ENCODE data around the gene RXRG.

DNA sequence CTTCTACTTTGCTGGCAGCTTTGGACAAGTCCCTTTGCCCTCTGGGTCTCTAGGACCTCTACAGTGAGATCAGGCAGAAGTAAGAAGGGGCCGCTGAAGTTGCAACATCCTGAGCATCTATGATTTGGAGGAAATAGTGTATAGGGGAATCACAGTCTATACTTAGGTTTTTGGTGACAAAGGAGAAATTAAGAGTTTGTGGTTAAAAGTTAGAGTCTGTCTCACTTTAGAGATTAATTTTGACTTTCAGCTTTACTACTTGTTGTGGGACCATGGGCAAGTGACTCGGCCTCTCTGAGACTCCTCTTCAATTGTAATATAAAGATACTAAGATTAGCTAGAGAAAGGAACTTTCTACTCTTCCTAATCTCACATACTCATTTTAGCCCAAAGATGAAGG, 55.3 kb downstream of the RXRG start:
- TF ChIP-seq, protein P1, sequence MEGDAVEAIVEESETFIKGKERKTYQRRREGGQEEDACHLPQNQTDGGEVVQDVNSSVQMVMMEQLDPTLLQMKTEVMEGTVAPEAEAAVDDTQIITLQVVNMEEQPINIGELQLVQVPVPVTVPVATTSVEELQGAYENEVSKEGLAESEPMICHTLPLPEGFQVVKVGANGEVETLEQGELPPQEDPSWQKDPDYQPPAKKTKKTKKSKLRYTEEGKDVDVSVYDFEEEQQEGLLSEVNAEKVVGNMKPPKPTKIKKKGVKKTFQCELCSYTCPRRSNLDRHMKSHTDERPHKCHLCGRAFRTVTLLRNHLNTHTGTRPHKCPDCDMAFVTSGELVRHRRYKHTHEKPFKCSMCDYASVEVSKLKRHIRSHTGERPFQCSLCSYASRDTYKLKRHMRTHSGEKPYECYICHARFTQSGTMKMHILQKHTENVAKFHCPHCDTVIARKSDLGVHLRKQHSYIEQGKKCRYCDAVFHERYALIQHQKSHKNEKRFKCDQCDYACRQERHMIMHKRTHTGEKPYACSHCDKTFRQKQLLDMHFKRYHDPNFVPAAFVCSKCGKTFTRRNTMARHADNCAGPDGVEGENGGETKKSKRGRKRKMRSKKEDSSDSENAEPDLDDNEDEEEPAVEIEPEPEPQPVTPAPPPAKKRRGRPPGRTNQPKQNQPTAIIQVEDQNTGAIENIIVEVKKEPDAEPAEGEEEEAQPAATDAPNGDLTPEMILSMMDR (IDR thresholded peaks at IDR 0.05; ENCODE audit: insufficient read depth, low read depth, low read length): no peak
- TF ChIP-seq EZH2 (IDR thresholded peaks at IDR 0.05; ENCODE audit: insufficient read depth, low read length): no peak
